Esophagus muscularis mucosa (tissue), 4 donors: ENCODE results near the gene SLC7A1.

Experiments
- CTCF ChIP-seq, 3 experiments: fragments of 200-600 bp in 2 of 3; fragments of 450-650 bp in 1 of 3; sonication (generic) in 2 of 3; IDR thresholded peaks; one replicate each; pipeline ENCODE4 v1.5.1; 2017 to 2019; ENCODE audit warnings: antibody characterized with exemption in 3 of 3, mild to moderate bottlenecking in 2 of 3, moderate library complexity in 1 of 3
- EP300 ChIP-seq: sonication (generic); formaldehyde crosslinking; IDR thresholded peaks from one replicate; pipeline ENCODE4 v1.6.1; 2017; ENCODE audit warnings: antibody characterized with exemption
- POLR2A ChIP-seq: fragments of 450-650 bp; IDR thresholded peaks from one replicate; pipeline ENCODE4 v1.6.1; 2017; ENCODE audit warnings: antibody characterized with exemption, moderate library complexity, mild to moderate bottlenecking, low read depth
- POLR2AphosphoS5 ChIP-seq, 2 donors: sonication (generic); formaldehyde crosslinking; IDR thresholded peaks; one replicate each; pipeline ENCODE4 v1.6.1; 2017; ENCODE audit warnings: antibody characterized with exemption in 2 of 2

DNA sequence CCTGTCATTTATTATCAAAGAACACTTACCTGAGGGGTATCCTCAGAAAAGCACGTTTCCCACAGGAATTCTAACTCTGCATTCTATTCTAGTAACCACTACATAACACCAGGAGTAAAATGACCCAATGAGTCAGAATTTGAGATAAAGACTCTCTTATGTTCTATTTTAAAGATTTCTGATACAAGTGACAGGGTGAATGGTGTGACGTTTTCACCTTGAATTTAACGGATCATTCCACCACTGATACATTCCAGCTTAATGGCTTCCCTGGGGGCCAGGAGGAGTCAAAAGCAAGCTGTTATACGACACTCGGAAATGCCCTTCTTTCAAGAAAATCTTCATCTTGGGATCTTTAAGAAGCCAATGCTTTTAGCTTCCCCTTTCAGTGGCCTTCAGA lies 55.2 kb downstream of the SLC7A1 start:
- TF ChIP-seq CTCF (IDR thresholded peaks at IDR 0.05) (no peak), POLR2A (no peak), EP300 (no peak), POLR2AphosphoS5 (IDR thresholded peaks at IDR 0.05) (no peak)
